ENCODE results near the gene MYO7A.

Gene MYO7A

GRCh38 chr11:77213589-77214428, 85.8 kb downstream of the MYO7A start:
- TF ChIP-seq ZFX (IDR thresholded peaks at IDR 0.05; ENCODE audit: borderline replicate concordance) (no peak), CTCF (IDR thresholded peaks at IDR 0.05) (no peak)
- H3K27ac ChIP-seq: no peak overlapping the region

- TF ChIP-seq CTCF (IDR thresholded peaks at IDR 0.05) (no peak), ZFX (IDR thresholded peaks at IDR 0.05; ENCODE audit: borderline replicate concordance) (no peak)
- no peak overlapping the region for H3K27ac ChIP-seq
Measured at GRCh38 chr11:77214557-77214956, 86.5 kb downstream of the MYO7A start.

GRCh38 chr11:77215106-77215505, 87.1 kb downstream of the MYO7A start:
- no peak overlapping the region for H3K27ac ChIP-seq
- TF ChIP-seq ZFX (IDR thresholded peaks at IDR 0.05; ENCODE audit: borderline replicate concordance): no peak
- TF ChIP-seq CTCF (IDR thresholded peaks at IDR 0.05): no peak

- no peak overlapping the region for H3K27ac ChIP-seq
- TF ChIP-seq ZFX (IDR thresholded peaks at IDR 0.05; ENCODE audit: borderline replicate concordance): no peak
- no peak for TF ChIP-seq CTCF (IDR thresholded peaks at IDR 0.05)
Measured at GRCh38 chr11:77217156-77217555, 89.1 kb downstream of the MYO7A start.

GRCh38 chr11:77223797-77224196, 95.8 kb downstream of the MYO7A start:
- no peak for TF ChIP-seq ZFX (IDR thresholded peaks at IDR 0.05; ENCODE audit: borderline replicate concordance)
- no peak for TF ChIP-seq CTCF (IDR thresholded peaks at IDR 0.05)
- H3K27ac ChIP-seq: no peak overlapping the region

- H3K27ac ChIP-seq: no peak overlapping the region
- TF ChIP-seq ZFX (IDR thresholded peaks at IDR 0.05; ENCODE audit: borderline replicate concordance) (no peak), CTCF (IDR thresholded peaks at IDR 0.05) (no peak)
Measured at GRCh38 chr11:77230878-77231605, 103.0 kb downstream of the MYO7A start.

- TF ChIP-seq ZFX (IDR thresholded peaks at IDR 0.05; ENCODE audit: borderline replicate concordance): no peak
- TF ChIP-seq CTCF (IDR thresholded peaks at IDR 0.05): no peak
- H3K27ac ChIP-seq: no peak overlapping the region
Measured at GRCh38 chr11:77231800-77232199, 103.8 kb downstream of the MYO7A start.
